T47D (cell line): Measurements from ENCODE around the gene SCGB1C1.

Experiments
- DNase-seq, 2 experiments: peaks; one replicate each; pipeline versions ENCODE4 v3.0.0 to v3.0.0-alpha.2; 2011 to 2012; ENCODE audit warnings: low read depth in 1 of 2, low spot score in 1 of 2
- JUND ChIP-seq: IDR thresholded peaks from 2 replicates; pipeline ENCODE4 v1.6.1; 2012; ENCODE audit warnings: low read depth
- in situ Hi-C: cut with HindIII; loops from 2 replicates; pipeline ENCODE4 v1.10.0; 2016; ENCODE audit warnings: low sequenced_read_pairs, low pct_unique_long_range_greater_than_20kb

SCGB1C1 gene

GRCh38 chr11:200224-201003 lies 7.5 kb downstream of the SCGB1C1 start:
- DNase-seq = no peak
- in situ Hi-C loops = no loop called here
- TF ChIP-seq JUND = no peak

GRCh38 chr11:201966-202365 lies 9.1 kb downstream of the SCGB1C1 start:
- DNase-seq = no peak
- TF ChIP-seq JUND = no peak
- in situ Hi-C loops = no loop called here

GRCh38 chr11:202490-202889 lies 9.6 kb downstream of the SCGB1C1 start:
- in situ Hi-C loops = no loop called here
- no peak for DNase-seq
- no peak for TF ChIP-seq JUND

- DNase-seq = no peak
- TF ChIP-seq JUND = no peak
Observed at GRCh38 chr11:203056-203944, 10.4 kb downstream of the SCGB1C1 start.

GRCh38 chr11:203945-204586 lies 11.2 kb downstream of the SCGB1C1 start:
- TF ChIP-seq JUND = no peak
- no peak for DNase-seq
- in situ Hi-C loops = no loop called here

More at GRCh38 chr11:203056-203944, 10.4 kb downstream of the SCGB1C1 start:
- in situ Hi-C loops = no loop called here

DNA sequence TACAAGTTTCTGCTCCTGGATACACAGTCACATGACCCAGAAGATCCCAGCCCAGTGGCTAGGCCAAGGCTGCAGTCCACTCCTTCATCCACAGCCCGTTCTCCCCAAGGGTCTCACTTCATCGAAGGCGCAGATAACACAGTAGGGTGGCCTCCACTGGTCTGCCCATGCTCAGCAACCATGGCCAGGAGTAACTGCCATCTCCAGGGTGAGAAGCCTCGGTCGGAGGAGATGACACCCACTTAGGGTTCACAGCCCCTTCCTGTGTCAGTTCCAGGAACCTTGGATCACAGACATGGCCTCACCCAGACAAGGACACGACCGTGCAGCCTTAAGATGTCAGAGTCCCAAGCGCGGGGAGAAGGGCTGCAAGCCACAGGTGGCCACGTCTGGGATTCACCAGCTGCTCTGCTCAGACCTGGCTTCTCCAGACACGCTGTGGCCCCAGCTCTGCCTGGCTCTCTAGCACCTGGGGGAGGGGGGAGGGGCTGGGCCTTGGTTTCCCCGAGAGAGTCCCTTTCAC lies 11.8 kb downstream of the SCGB1C1 start:
- in situ Hi-C loops = no loop called here
- no peak for TF ChIP-seq JUND
- DNase-seq = no peak

- in situ Hi-C loops = no loop called here
- no peak for TF ChIP-seq JUND
- no peak for DNase-seq
Observed at GRCh38 chr11:205221-206001, 12.5 kb downstream of the SCGB1C1 start.

DNA sequence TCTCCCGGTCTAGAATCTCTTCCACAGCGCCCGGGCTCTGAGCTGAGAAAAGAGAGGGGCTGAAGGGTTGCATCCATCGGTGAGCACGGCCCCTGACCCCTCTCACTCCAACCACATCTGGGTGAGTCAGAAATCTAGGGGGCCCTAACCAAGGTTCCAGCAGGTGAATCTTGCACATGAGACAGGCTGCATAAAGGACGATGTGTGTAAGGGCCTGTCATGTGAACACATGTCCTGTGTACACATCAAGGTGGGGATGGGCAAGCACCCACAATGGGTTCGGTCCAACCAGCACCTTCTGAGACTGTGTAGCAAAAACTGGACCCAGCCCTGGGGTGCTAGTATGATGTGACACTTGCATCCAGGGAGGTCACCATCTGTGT lies 13.1 kb downstream of the SCGB1C1 start:
- no peak for TF ChIP-seq JUND
- in situ Hi-C loops = no loop called here
- DNase-seq = no peak

DNA sequence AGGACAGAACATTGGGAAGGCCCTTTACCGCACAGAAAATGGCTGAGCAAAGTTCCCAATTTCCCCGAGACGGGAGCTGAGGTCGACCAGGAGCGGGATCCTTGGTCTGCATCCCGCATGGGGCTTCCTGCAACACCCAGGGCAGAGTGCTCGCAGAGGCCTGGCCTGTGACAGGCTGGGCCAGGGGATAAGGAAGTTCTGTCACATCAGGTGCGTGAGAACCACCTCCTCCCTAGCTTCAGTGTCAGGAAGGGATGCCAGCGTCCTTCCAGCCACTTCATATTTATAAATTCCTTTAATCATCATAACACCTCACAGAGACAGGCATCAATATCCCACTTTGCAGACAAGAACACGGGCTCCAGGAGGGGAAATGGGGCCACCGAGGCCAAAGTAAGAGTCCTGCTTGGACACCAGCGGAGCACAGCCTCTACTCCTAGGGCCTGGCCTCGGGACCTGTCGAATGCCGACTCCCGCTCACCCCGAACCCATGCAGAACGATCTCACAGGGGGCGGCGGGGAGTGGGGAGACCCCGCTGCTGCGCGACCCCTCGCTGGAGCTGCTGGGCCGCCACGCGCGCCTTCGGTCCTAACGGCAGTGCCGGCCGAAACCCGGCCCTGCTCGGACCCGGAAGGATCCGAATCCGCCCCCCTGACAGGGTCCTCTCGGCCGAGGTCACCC lies 13.8 kb downstream of the SCGB1C1 start:
- DNase-seq = peak; percentile 23 to 50
- in situ Hi-C loops = no loop called here
- TF ChIP-seq JUND = no peak

- DNase-seq = peak; percentile 90 to 97
- TF ChIP-seq JUND = no peak
- in situ Hi-C loops = no loop called here
Observed at GRCh38 chr11:207208-207862, 14.5 kb downstream of the SCGB1C1 start, which contains the start of the genes BET1L and RIC8A. BET1L (minus strand) TSS chr11:207399; CDS start chr11:207321, 78 bp downstream. RIC8A (plus strand) TSS chr11:207708; CDS start chr11:208855, 1,147 bp downstream.

DNA sequence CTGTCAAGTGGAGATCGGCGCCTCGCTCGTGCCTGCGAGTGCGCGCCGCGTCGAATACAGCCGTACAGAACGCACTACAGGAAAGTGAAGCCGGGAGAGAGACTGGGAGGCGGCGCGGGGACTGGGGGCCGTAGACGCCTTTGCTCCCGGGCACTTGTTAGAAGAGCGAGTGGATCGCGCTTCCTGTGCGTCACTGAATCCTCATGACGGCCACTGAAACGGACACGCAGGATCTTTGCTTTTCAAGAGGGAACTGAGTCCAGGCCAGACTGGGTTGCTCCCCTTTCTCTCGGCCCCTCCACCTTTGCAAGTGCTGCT lies 14.9 kb downstream of the SCGB1C1 start:
- no peak for TF ChIP-seq JUND
- in situ Hi-C loops = no loop called here
- peak; percentile 21 to 22 for DNase-seq
